CD4-positive, alpha-beta T cell treated with Interleukin-6 at 100 ng/mL for 8 hours (primary cell): ENCODE data around the gene PPP1R3E.
"Not testable (repeated sequence)": the region's sequence is repeated elsewhere in the genome, so short reads cannot be mapped to it uniquely, and the experiment has no call there.

ENCODE experiments used
- DNase-seq: peaks from one replicate; pipeline ENCODE4 v3.0.0-alpha.2; 2020; ENCODE audit warnings: mixed read lengths, low spot score

Gene PPP1R3E

GRCh38 chr14:23302290-23303225 lies at the start of gene PPP1R3E:
TSS of gene PPP1R3E (minus strand) at chr14:23302859. CDS start at chr14:23302576, 283 bp downstream.
- peak; percentile 90 for DNase-seq

GRCh38 chr14:23351681-23352505 lies 49.2 kb upstream of the PPP1R3E start:
- DNase-seq: no peak

- no peak for DNase-seq
Observed at GRCh38 chr14:23349156-23349845, 46.6 kb upstream of the PPP1R3E start.

- DNase-seq: no peak
Observed at GRCh38 chr14:23348297-23348655, 45.6 kb upstream of the PPP1R3E start.

- DNase-seq: no peak
Observed at GRCh38 chr14:23347406-23348296, 45.0 kb upstream of the PPP1R3E start.

GRCh38 chr14:23346693-23347405 lies 44.2 kb upstream of the PPP1R3E start:
- no peak for DNase-seq

GRCh38 chr14:23345987-23346692 lies 43.5 kb upstream of the PPP1R3E start:
- no peak for DNase-seq

- DNase-seq: no peak
Observed at GRCh38 chr14:23344481-23344880, 41.8 kb upstream of the PPP1R3E start.

GRCh38 chr14:23339506-23340268 lies 37.0 kb upstream of the PPP1R3E start:
- DNase-seq: no peak

- DNase-seq: no peak
Observed at GRCh38 chr14:23335623-23336022, 33.0 kb upstream of the PPP1R3E start.

GRCh38 chr14:23327947-23328744 lies 25.5 kb upstream of the PPP1R3E start:
- DNase-seq: peak; percentile 70

GRCh38 chr14:23326491-23327332 lies 24.1 kb upstream of the PPP1R3E start:
- no peak for DNase-seq

- not testable (repeated sequence) for DNase-seq
Observed at GRCh38 chr14:23325746-23326145, 23.1 kb upstream of the PPP1R3E start.

GRCh38 chr14:23324993-23325392 lies 22.3 kb upstream of the PPP1R3E start:
- DNase-seq: no peak

- no peak for DNase-seq
Observed at GRCh38 chr14:23324455-23324846, 21.8 kb upstream of the PPP1R3E start.

GRCh38 chr14:23323838-23324454 lies 21.3 kb upstream of the PPP1R3E start:
- no peak for DNase-seq
